A549 (cell line): ENCODE results near the gene SMAD6. TPM values are rescaled to one million over a fixed set of nuclear protein-coding genes. Genes with fewer than 3 reads are reported as not detected.
A peak's percentile ranks its signal among the peaks of the same experiment; 100 is the strongest.

Experiments
- ATAC-seq, 2 experiments: fragments of 200-7000 bp in 1 of 2; fragments of >200 bp in 1 of 2; cut with Nextera tagmentation in 1 of 2; cut with Tn5 transposase in 1 of 2; 3 replicates each; pipeline versions ENCODE4 v1.8.0 to v1.9.1; 2018 to 2020; ENCODE audit warnings: mild to moderate bottlenecking in 1 of 2, moderate library complexity in 1 of 2
- CTCF ChIA-PET: fragments of 300-600 bp; sonication (Branson Sonifier 250); formaldehyde crosslinking; extraction: SDS; loops from one replicate; lab custom pipeline; 2021; ENCODE audit warnings: antibody characterized with exemption, inconsistent platforms; lab: Yijun Ruan, JAX
- POLR2A ChIA-PET: fragments of 350-600 bp; formaldehyde crosslinking; extraction: SDS; loops from one replicate; lab custom pipeline; 2021; ENCODE audit warnings: antibody characterized with exemption, inconsistent platforms; lab: Yijun Ruan, JAX
- DNase-seq, 2 experiments: peaks; one replicate each; pipeline versions ENCODE4 v3.0.0 to v3.0.0-alpha.2; 2011 to 2016; ENCODE audit warnings: low read depth in 1 of 2, low spot score in 1 of 2
- FAIRE-seq: peaks from 2 replicates; lab custom pipeline; 2011; peaks lifted over from hg19 to GRCh38; lab: Jason Lieb, UNC
- H3K27ac ChIP-seq, 2 experiments: fragments of >200 bp; sonication (Bioruptor Twin); formaldehyde crosslinking; 3 replicates each; pipeline ENCODE4 v1.5.1; 2016 to 2017
- H3K4me1 ChIP-seq: fragments of >200 bp; sonication (Bioruptor Twin); formaldehyde crosslinking; 3 replicates; pipeline ENCODE4 v1.6.1; 2016
- H3K4me2 ChIP-seq: fragments of >200 bp; sonication (Bioruptor Twin); formaldehyde crosslinking; 3 replicates; pipeline ENCODE4 v1.6.1; 2016
- H3K4me3 ChIP-seq: fragments of >200 bp; sonication (Bioruptor Twin); formaldehyde crosslinking; 3 replicates; pipeline ENCODE4 v1.5.1; 2016
- H3K9me3 ChIP-seq: fragments of >200 bp; sonication (Bioruptor Twin); formaldehyde crosslinking; 3 replicates; pipeline ENCODE4 v1.6.1; 2016
- BHLHE40 ChIP-seq: IDR thresholded peaks from 2 replicates; pipeline ENCODE4 v1.6.1; 2012; ENCODE audit warnings: low read depth, low read length, inconsistent platforms
- CBX2 ChIP-seq: fragments of 200-600 bp; sonication (generic); IDR thresholded peaks from 2 replicates; pipeline ENCODE4 v1.6.1; 2016; ENCODE audit warnings: low read depth, mild to moderate bottlenecking, borderline replicate concordance
- CEBPB ChIP-seq, 2 experiments: fragments of >200 bp in 1 of 2; sonication (Bioruptor Twin) in 1 of 2; formaldehyde crosslinking in 1 of 2; IDR thresholded peaks; 2 replicates each; pipeline ENCODE4 v1.6.1; 2012 to 2016
- CHD2 ChIP-seq: fragments of 150-350 bp; IDR thresholded peaks from 2 replicates; pipeline ENCODE4 v1.6.1; 2014; ENCODE audit warnings: low read length; ENCODE audit not compliant: partially characterized antibody
- EP300 ChIP-seq, 2 experiments: fragments of >200 bp; sonication (Bioruptor Twin); formaldehyde crosslinking; IDR thresholded peaks; 2 replicates in 1 of 2; 3 replicates in 1 of 2; pipeline ENCODE4 v1.6.1; 2016 to 2017
- FOSB ChIP-seq: fragments of 250-450 bp; sonication (Bioruptor Pico); IDR thresholded peaks from 2 replicates; pipeline ENCODE4 v1.5.0; 2020; ENCODE audit warnings: mild to moderate bottlenecking, moderate library complexity
- GATA3 ChIP-seq: IDR thresholded peaks from 2 replicates; pipeline ENCODE4 v1.6.1; 2012; ENCODE audit warnings: borderline replicate concordance
- JUN ChIP-seq, 2 experiments: fragments of >200 bp; sonication (Bioruptor Twin); formaldehyde crosslinking; IDR thresholded peaks; 2 replicates in 1 of 2; 3 replicates in 1 of 2; pipeline ENCODE4 v1.6.1; 2016 to 2017
- KDM1A ChIP-seq: fragments of 200-600 bp; sonication (generic); IDR thresholded peaks from 2 replicates; pipeline ENCODE4 v1.6.1; 2016; ENCODE audit warnings: low read depth, mild to moderate bottlenecking
- MYC ChIP-seq: IDR thresholded peaks from 2 replicates; pipeline ENCODE4 v1.6.1; 2012; ENCODE audit warnings: mild to moderate bottlenecking, inconsistent platforms, low read length, improper control_type of control experiment, borderline replicate concordance
- NR3C1 ChIP-seq: fragments of >200 bp; sonication (Bioruptor Twin); formaldehyde crosslinking; IDR thresholded peaks from 3 replicates; pipeline ENCODE4 v1.6.1; 2017
- PHF8 ChIP-seq: fragments of 200-600 bp; sonication (generic); IDR thresholded peaks from 2 replicates; pipeline ENCODE4 v1.6.1; 2016; ENCODE audit warnings: low read depth, mild to moderate bottlenecking, antibody characterized with exemption, moderate library complexity, borderline replicate concordance
- POLR2A ChIP-seq: IDR thresholded peaks from 2 replicates; pipeline ENCODE4 v1.6.1; 2012; ENCODE audit warnings: mild to moderate bottlenecking, low read length
- RARB ChIP-seq: fragments of 250-450 bp; sonication (Bioruptor Pico); IDR thresholded peaks from 2 replicates; pipeline ENCODE4 v1.8.0; 2021; ENCODE audit warnings: mild to moderate bottlenecking, moderate library complexity
- RNF2 ChIP-seq: fragments of 200-600 bp; sonication (generic); IDR thresholded peaks from 2 replicates; pipeline ENCODE4 v1.6.1; 2016; ENCODE audit warnings: low read depth, mild to moderate bottlenecking, antibody characterized with exemption, moderate library complexity, borderline replicate concordance
- SREBF2 ChIP-seq: fragments of 450-650 bp; IDR thresholded peaks from 2 replicates; pipeline ENCODE4 v1.6.1; 2014; ENCODE audit warnings: mild to moderate bottlenecking, moderate library complexity
- ZFP36 ChIP-seq: fragments of 450-650 bp; IDR thresholded peaks from 2 replicates; pipeline ENCODE4 v1.6.1; 2014; ENCODE audit warnings: borderline replicate concordance; ENCODE audit not compliant: partially characterized antibody
- WGBS: methylation state at CpG from one replicate; pipeline ENCODE4 v1.1.6; 2017; ENCODE audit errors: missing lambda C conversion rate; 5-methylcytosine and 5-hydroxymethylcytosine counted together
- polyA plus RNA-seq, 4 experiments: library from polyadenylated mRNA; depleted of rRNA in 3 of 4; stranded (reverse); fragments of >200 nt; fragmentation: RNase III in 1 of 4; extraction: RNeasy Plus Mini Kit Qiagen cat#74134 plus additional on column Dnase treatment in 1 of 4; gene quantifications; 2 replicates in 3 of 4; 3 replicates in 1 of 4; pipeline ENCODE4 v1.2.3, GENCODE V29; 2011 to 2017
- TF ChIP-seq, protein P1 (sequence below): fragments of >200 bp; sonication (Bioruptor Twin); formaldehyde crosslinking; IDR thresholded peaks from 3 replicates; pipeline ENCODE4 v1.5.1; 2016
- TF ChIP-seq, protein P2 (sequence below): IDR thresholded peaks from 2 replicates; pipeline ENCODE4 v1.6.1; 2012
- TF ChIP-seq, protein P3 (sequence below): IDR thresholded peaks from 2 replicates; pipeline ENCODE4 v1.6.1; 2012; ENCODE audit warnings: low read depth, borderline replicate concordance
- TF ChIP-seq, protein P4 (sequence below): fragments of >200 bp; sonication (Bioruptor Twin); formaldehyde crosslinking; IDR thresholded peaks from 2 replicates; pipeline ENCODE4 v1.6.1; 2016

Gene SMAD6
- polyA plus RNA-seq, 2 of the 4 experiments (the other 2 are of a cell fraction) = 9.6 to 46.6 TPM

DNA sequence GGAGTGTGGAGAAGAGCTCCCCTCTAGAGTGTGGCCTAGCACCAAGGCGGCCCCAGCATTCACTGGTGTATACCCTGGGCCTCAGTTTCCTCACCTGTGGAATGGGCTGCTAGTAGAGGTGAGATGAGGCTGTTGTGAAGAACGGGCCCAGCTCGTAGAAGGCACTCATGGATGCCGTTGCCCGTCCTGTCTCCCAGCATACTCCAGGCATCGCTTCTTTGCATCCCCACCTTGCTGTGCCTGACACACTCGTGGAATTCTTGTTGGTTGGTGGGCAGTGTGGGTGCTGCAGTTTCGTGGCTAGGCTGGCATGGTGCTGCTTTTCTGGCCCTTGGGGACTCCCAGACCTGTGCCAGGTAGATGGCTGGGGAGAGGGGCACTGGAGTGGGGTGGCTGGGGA, 76.7 kb downstream of the SMAD6 start:
- Histone ChIP-seq H3K4me1 (peaks cover 66% of the 10 kb centered on the region), H3K4me2 (peak overlapping the region; percentile 64), H3K27ac (peak overlapping the region; percentile 60 to 94; a peak in 5 of 6 replicates), H3K4me3 (no peak overlapping the region), H3K9me3 (no peaks in the 10 kb centered on the region)
- FAIRE-seq (no peak), ATAC-seq (no peak), DNase-seq (no peak)
- ChIA-PET POLR2A (no interaction called here), CTCF (interaction anchor here (0.5 to 22.8 kb wide), 23 partner anchors 8 to 281 kb away, joined by 3 to 465 read pairs (median 5); partner anchors contain the start of genes LCTL, SMAD6 and SNAPC5)
- TF ChIP-seq NR3C1 = no peak
- TF ChIP-seq KDM1A = 0 out of 2 replicates have a peak, but pooled peaks have one; percentile 29
- 91% methylated on average over 8 of the region's 8 CpGs for WGBS

DNA sequence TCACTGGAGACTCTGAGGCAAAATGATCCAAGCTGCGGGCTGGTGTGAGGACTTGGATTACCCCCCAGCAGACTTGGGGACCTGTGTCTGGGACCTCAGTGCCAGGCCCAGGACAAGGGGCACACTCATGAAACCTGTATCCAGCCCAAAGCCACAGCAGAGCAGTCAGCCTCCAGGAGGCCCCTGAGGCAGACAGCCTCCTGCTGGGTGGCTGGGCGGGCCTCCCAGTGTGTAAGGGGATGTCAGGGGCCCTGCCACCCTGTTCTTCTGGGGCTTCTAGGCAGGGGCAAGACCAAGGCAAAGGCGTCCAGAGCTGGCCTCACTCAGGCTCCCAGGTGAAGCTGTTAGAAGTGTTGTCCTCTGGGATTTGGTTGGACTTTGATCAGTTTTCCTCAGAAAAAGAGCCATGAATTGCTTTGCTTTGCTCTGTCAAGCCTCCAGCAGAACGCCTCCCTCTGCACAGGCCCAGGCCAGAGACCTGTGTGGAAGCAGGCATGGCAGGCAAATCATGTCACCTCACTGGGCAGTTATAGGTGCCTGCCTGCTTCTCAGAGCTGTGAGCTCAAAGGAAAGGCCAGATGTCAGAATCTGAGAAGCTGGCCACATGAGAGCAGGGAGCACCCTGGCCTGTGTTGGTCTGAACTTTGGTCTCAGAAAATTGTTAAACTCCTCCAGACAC, 77.4 kb downstream of the SMAD6 start:
- H3K4me3 ChIP-seq = no peak overlapping the region
- WGBS = 37% methylated on average over 4 of the region's 4 CpGs
- peak overlapping the region; percentile 64 for H3K4me2 ChIP-seq
- ChIA-PET CTCF (interaction anchor here (0.6 to 22.8 kb wide), 20 partner anchors 10 to 213 kb away, joined by 3 to 465 read pairs (median 4); partner anchors contain the start of genes LCTL and SMAD6), POLR2A (interaction anchor here (0.6 to 1.5 kb wide), 2 partner anchors 14 to 78 kb away, joined by 3 to 5 read pairs; no protein-coding TSS in a partner anchor)
- peak overlapping the region; percentile 60 to 94 for H3K27ac ChIP-seq
- H3K9me3 ChIP-seq = no peaks in the 10 kb centered on the region
- H3K4me1 ChIP-seq = peaks cover 59% of the 10 kb centered on the region
- TF ChIP-seq GATA3 = no peak
- no peak for TF ChIP-seq CBX2
- TF ChIP-seq JUN (IDR thresholded peaks at IDR 0.05) = no peak
- TF ChIP-seq RARB (CRISPR knock-in tag) = no peak
- TF ChIP-seq FOSB = no peak
- no peak for TF ChIP-seq SREBF2
- TF ChIP-seq RNF2 = no peak
- TF ChIP-seq, protein P1, sequence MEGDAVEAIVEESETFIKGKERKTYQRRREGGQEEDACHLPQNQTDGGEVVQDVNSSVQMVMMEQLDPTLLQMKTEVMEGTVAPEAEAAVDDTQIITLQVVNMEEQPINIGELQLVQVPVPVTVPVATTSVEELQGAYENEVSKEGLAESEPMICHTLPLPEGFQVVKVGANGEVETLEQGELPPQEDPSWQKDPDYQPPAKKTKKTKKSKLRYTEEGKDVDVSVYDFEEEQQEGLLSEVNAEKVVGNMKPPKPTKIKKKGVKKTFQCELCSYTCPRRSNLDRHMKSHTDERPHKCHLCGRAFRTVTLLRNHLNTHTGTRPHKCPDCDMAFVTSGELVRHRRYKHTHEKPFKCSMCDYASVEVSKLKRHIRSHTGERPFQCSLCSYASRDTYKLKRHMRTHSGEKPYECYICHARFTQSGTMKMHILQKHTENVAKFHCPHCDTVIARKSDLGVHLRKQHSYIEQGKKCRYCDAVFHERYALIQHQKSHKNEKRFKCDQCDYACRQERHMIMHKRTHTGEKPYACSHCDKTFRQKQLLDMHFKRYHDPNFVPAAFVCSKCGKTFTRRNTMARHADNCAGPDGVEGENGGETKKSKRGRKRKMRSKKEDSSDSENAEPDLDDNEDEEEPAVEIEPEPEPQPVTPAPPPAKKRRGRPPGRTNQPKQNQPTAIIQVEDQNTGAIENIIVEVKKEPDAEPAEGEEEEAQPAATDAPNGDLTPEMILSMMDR = no peak
- no peak for TF ChIP-seq NR3C1
- no peak for TF ChIP-seq ZFP36
- no peak for TF ChIP-seq MYC
- TF ChIP-seq, protein P2, sequence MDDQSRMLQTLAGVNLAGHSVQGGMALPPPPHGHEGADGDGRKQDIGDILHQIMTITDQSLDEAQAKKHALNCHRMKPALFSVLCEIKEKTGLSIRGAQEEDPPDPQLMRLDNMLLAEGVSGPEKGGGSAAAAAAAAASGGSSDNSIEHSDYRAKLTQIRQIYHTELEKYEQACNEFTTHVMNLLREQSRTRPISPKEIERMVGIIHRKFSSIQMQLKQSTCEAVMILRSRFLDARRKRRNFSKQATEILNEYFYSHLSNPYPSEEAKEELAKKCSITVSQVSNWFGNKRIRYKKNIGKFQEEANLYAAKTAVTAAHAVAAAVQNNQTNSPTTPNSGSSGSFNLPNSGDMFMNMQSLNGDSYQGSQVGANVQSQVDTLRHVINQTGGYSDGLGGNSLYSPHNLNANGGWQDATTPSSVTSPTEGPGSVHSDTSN = no peak
- TF ChIP-seq CHD2 = no peak
- TF ChIP-seq BHLHE40 = no peak
- TF ChIP-seq, protein P3, sequence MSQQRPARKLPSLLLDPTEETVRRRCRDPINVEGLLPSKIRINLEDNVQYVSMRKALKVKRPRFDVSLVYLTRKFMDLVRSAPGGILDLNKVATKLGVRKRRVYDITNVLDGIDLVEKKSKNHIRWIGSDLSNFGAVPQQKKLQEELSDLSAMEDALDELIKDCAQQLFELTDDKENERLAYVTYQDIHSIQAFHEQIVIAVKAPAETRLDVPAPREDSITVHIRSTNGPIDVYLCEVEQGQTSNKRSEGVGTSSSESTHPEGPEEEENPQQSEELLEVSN = no peak
- no peak for TF ChIP-seq POLR2A
- no peak for TF ChIP-seq CEBPB (IDR thresholded peaks at IDR 0.05)
- TF ChIP-seq, protein P4, sequence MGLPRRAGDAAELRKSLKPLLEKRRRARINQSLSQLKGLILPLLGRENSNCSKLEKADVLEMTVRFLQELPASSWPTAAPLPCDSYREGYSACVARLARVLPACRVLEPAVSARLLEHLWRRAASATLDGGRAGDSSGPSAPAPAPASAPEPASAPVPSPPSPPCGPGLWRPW = no peak
- TF ChIP-seq EP300 (IDR thresholded peaks at IDR 0.05) = no peak
- TF ChIP-seq PHF8 = no peak
- ATAC-seq (peak in 1 of 2 experiments; percentile 56; a peak in 3 of 6 replicates), DNase-seq (no peak), FAIRE-seq (peak; percentile 51)
